Stomach (tissue), 4 donors: ENCODE measurements around the gene THY1.

Experiments
- CTCF ChIP-seq, 7 experiments: fragments of 450-650 bp in 4 of 7; fragments of 200-600 bp in 3 of 7; sonication (generic) in 3 of 7; IDR thresholded peaks; one replicate each; pipeline ENCODE4 v1.5.1; 2016 to 2019; ENCODE audit warnings: antibody characterized with exemption in 7 of 7, control low read depth in 2 of 7, mild to moderate bottlenecking in 1 of 7
- POLR2A ChIP-seq, 4 donors: fragments of 450-650 bp; IDR thresholded peaks; one replicate each; pipeline ENCODE4 v1.6.1; 2016; ENCODE audit warnings: antibody characterized with exemption in 4 of 4, control low read depth in 2 of 4, mild to moderate bottlenecking in 1 of 4, moderate library complexity in 1 of 4

DNA sequence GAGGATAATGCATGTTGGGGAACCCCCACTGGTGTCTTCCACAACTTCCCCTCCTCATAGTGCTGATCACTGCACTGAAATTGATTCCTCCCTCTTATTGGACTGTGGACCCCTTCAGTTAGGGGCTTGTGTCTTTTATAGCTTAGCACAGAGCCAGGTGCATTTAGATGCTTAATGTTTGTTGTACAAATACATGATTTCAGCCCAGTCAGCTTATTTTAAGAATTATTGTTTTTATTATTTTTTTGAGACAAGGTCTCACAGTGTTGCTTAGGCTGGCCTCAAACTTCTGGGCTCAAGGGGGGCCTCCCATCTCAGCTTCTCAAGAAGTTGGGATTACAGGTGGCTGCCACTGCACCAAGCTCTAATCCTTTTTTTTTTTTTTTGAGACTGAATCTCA, 8.2 kb downstream of the THY1 start:
- TF ChIP-seq POLR2A (IDR thresholded peaks at IDR 0.05) (no peak), CTCF (IDR thresholded peaks at IDR 0.05) (no peak)
